HCT116 (cell line): ENCODE results near the gene PAQR4.

Source experiments
- CEBPB ChIP-seq: IDR thresholded peaks from 2 replicates; pipeline ENCODE4 v1.6.1; 2012; ENCODE audit warnings: low read depth
- CTCF ChIP-seq, 3 experiments: fragments of 200-600 bp in 1 of 3; sonication (generic) in 1 of 3; IDR thresholded peaks in 2 of 3; conservative IDR thresholded peaks in 1 of 3; 2 replicates each; pipeline ENCODE4 v1.5.1; 2012 to 2017; ENCODE audit warnings: low read depth in 2 of 3, low read length in 2 of 3, antibody characterized with exemption in 1 of 3, borderline replicate concordance in 1 of 3, control low read depth in 1 of 3, mild to moderate bottlenecking in 1 of 3, mixed read lengths in 1 of 3, mixed run types in 1 of 3, moderate library complexity in 1 of 3; ENCODE audit not compliant: insufficient read depth in 1 of 3
- EZH2 ChIP-seq: fragments of 200-600 bp; sonication (generic); IDR thresholded peaks from 2 replicates; pipeline ENCODE4 v1.6.1; 2017; ENCODE audit warnings: antibody characterized with exemption, mixed run types
- POLR2A ChIP-seq: IDR thresholded peaks from 2 replicates; pipeline ENCODE4 v1.7.0; 2011; ENCODE audit warnings: borderline replicate concordance; ENCODE audit not compliant: insufficient read depth, insufficient read length; ENCODE audit errors: extremely low read depth
- POLR2AphosphoS5 ChIP-seq: IDR thresholded peaks from 2 replicates; pipeline ENCODE4 v1.6.1; 2011; ENCODE audit warnings: mild to moderate bottlenecking, low read depth, low read length, moderate library complexity
- REST ChIP-seq: IDR thresholded peaks from 2 replicates; pipeline ENCODE4 v1.6.1; 2012; ENCODE audit warnings: low read depth
- SP1 ChIP-seq: IDR thresholded peaks from 2 replicates; pipeline ENCODE4 v1.6.1; 2012; ENCODE audit warnings: low read depth
- ZNF274 ChIP-seq: fragments of 200-500 bp; sonication (Bioruptor generic); IDR thresholded peaks from 2 replicates; pipeline ENCODE4 v1.6.1; 2014; ENCODE audit warnings: mild to moderate bottlenecking, low read depth, low read length, inconsistent platforms

- no peak for TF ChIP-seq EZH2
- TF ChIP-seq POLR2AphosphoS5, result 0 out of 2 replicates have a peak, but pooled peaks have one; percentile 13
- TF ChIP-seq CTCF (IDR thresholded peaks at IDR 0.05 in 2 of 3, conservative IDR thresholded peaks at IDR 0.05 in 1 of 3; ENCODE audit: borderline replicate concordance in 1 of 3, insufficient read depth in 1 of 3, low read depth in 2 of 3, low read length in 2 of 3), result 0 out of 6 replicates have a peak, but pooled peaks of 1 of the 3 experiments have one; percentile 13
- TF ChIP-seq REST, result no peak
- no peak for TF ChIP-seq SP1
- TF ChIP-seq POLR2A, result no peak
- no peak for TF ChIP-seq CEBPB
- no peak for TF ChIP-seq ZNF274
These were observed 2.2 kb downstream of the PAQR4 start for GRCh38 chr16:2971134-2971984.
